NCI-H128 (cell line): ENCODE results near the gene POU6F2.
"Not testable (repeated sequence)": the region's sequence is repeated elsewhere in the genome, so short reads cannot be mapped to it uniquely, and the experiment has no call there.

Experiments used
- DNase-seq: peaks from one replicate; lab custom pipeline; 2025; ENCODE audit not compliant: unreplicated experiment; lab: John Stamatoyannopoulos, UW

The POU6F2 gene

DNA sequence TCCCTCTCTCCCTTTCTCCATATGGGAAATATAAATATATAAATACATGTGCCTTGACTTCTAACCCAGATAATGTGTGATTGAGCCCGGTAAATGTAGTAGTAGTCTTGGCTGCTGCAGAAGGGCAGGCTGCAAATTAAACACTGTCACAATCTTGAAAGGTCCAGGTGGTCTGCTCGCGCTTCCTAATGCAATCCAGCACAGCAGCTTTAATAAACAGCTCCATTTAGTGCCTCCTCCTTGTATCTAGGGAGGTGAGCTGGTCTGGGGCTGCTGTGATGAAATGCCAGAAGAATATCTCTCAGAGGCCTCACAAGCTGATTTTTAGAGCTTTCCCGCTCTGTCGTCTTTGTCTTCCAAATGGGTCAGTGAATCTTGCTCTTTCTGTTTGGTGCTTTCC, 782 bp downstream of the POU6F2 start:
- DNase-seq: no peak

DNA sequence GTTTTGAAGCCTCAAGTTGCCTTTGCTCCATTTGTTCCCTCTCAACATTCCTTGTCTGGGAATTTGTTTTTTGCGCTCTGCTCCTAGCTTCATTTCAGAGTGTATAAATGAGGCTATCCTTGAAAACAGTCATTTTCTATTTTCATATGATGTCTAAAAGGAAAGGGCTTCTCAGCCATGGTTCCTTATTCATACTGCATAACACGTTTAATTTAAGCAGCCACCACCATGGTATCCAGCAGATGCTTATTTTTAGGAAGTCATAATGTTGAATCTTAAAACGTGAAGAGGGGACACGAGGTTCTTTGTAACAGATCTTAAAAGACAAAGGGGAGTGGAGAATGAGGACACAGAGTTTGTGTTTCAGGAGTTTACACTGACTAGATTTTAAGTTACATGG, 14.5 kb downstream of the POU6F2 start:
- no peak for DNase-seq

GRCh38 chr7:39001595-39001994, 23.9 kb downstream of the POU6F2 start:
- DNase-seq: no peak

GRCh38 chr7:39002755-39003154, 25.0 kb downstream of the POU6F2 start:
- DNase-seq: no peak

DNA sequence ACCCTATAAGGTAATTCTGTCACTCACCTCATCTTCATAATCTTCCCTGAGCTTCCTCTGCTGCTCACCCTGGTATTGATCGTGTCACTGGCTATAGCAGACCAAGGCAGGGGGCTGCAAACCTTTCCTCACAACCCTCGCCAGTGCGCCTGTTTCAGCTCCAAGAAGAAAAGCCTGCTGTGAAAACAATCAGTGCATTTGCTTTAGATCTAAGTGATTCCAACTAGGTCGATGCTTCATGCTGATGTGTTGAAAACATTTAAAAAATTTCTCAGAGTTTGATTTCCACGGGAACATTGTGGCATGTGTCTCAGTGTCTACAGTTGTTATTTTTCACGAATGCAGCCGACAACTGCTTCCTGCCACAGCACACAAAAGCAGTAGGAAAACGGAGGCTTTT, 27.3 kb downstream of the POU6F2 start:
- no peak for DNase-seq

GRCh38 chr7:39005461-39005860, 27.8 kb downstream of the POU6F2 start:
- no peak for DNase-seq

DNA sequence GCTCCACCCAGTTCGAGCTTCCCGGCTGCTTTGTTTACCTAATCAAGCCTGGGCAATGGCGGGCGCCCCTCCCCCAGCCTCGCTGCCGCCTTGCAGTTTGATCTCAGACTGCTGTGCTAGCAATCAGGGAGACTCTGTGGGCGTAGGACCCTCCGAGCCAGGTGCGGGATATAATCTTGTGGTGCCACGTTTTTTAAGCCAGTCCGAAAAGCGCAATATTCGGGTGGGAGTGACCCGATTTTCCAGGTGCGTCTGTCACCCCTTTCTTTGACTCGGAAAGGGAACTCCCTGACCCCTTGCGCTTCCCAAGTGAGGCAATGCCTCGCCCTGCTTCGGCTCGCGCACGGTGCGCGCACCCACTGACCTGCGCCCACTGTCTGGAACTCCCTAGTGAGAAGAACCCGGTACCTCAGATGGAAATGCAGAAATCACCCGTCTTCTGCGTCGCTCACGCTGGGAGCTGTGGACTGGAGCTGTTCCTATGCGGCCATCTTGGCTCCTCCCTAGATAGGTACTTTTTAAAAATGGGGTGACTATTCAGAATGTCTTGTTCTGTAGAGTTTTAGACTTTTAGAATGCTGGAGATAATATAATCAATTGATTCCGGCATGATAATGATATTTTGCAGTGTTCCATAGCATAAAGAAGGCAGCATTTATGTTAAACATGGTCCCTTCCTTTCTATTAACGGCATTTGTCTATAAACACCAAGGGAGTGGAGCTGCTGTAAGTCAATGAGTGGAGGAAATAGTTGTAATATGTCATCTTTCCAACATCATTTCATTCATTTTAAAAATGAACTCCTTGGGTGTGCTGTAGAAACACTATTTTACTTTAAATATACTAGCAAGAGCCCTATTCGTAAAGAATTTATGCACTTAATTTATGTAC, 35.6 kb downstream of the POU6F2 start:
- not testable (repeated sequence) for DNase-seq

- no peak for DNase-seq
These were observed 38.9 kb downstream of the POU6F2 start for GRCh38 chr7:39016609-39017008.

- DNase-seq: no peak
These were observed 39.7 kb downstream of the POU6F2 start for GRCh38 chr7:39017369-39017915.

GRCh38 chr7:39022796-39023195, 45.1 kb downstream of the POU6F2 start:
- no peak for DNase-seq

GRCh38 chr7:39027491-39027890, 49.8 kb downstream of the POU6F2 start:
- no peak for DNase-seq

GRCh38 chr7:39033885-39034624, 56.3 kb downstream of the POU6F2 start:
- no peak for DNase-seq

- DNase-seq: no peak
These were observed 57.4 kb downstream of the POU6F2 start for GRCh38 chr7:39035156-39035555.

DNA sequence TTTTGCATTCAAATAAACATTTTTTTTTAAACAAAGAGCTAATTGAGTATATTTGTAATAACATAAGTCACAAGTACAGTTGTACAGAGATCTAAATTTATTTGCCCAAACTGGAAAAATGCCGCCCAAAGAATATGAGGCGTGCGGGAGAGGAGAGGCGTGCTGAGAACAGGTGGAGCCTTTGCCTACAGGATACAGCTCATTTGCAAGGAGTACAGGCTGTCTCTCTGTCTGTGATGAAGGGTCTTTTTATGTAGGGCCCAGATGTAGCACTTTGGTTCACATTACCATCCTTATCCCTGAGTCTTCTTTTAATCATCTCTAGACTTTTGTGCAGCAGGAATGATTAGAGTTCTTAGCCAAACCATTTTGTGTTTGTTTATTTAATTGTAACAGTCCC, 58.2 kb downstream of the POU6F2 start:
- DNase-seq: no peak

DNA sequence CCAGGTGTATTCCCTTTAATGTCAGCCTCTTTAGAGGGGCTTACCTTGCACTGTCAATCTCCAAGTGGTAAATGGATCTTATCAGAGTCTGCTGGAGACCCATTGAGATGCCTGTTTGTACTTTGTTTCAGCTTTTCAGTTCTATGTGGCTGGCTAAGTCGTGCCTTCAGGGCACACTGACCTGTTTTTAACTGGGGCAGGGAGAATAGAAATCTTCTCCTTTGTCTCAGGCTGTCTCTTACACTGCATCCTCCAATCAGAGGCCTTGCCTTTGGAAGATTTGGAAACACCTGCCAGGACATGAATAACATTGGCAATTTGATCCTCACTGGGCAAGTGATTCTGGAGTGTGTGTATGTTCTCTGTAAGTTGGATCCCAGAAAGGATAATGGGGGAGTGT, 65.0 kb downstream of the POU6F2 start:
- DNase-seq: no peak

GRCh38 chr7:39043531-39043930, 65.8 kb downstream of the POU6F2 start:
- DNase-seq: no peak

- no peak for DNase-seq
These were observed 66.8 kb downstream of the POU6F2 start for GRCh38 chr7:39044489-39044888.

- DNase-seq: no peak
These were observed 67.5 kb downstream of the POU6F2 start for GRCh38 chr7:39045231-39045630.

- no peak for DNase-seq
These were observed 73.6 kb downstream of the POU6F2 start for GRCh38 chr7:39051279-39051678.

DNA sequence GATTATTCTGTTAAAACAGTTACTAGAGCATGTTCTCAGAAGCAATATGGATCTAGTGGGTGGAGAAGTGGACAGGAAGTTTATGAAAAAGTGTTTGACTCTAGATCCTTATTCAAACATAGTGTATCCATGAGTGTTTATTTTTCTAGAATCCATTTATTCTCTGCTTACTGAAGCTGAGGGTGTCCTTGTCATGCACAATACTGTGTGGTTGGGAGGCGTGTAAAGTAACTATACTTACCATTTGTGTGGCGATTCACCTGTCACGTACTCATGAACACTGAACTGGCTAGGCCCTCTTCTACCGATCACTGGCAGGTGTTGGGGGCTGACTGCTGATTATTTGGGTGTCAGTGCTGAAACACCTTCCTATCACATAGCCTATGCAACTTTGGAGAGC, 74.0 kb downstream of the POU6F2 start:
- DNase-seq: no peak

GRCh38 chr7:39054731-39055130, 77.0 kb downstream of the POU6F2 start:
- DNase-seq: no peak

GRCh38 chr7:39056153-39056552, 78.4 kb downstream of the POU6F2 start:
- DNase-seq: no peak
